ENCODE data around the gene CROCC2.

- no peak for TF ChIP-seq CTCF (IDR thresholded peaks at IDR 0.05)
- no peak for TF ChIP-seq POLR2A (IDR thresholded peaks at IDR 0.05)
Observed at GRCh38 chr2:240982821-240983281, 76.7 kb downstream of the CROCC2 start.

All from heart left ventricle (tissue), 13 donors.